Prostate gland (tissue), 1 donor: Measurements from ENCODE around the gene SIGLECL1.

Experiments used
- POLR2A ChIP-seq: fragments of 450-650 bp; IDR thresholded peaks from one replicate; pipeline ENCODE4 v1.6.1; 2016; ENCODE audit warnings: antibody characterized with exemption, mild to moderate bottlenecking
- POLR2AphosphoS5 ChIP-seq: sonication (generic); formaldehyde crosslinking; IDR thresholded peaks from one replicate; pipeline ENCODE4 v1.6.1; 2017; ENCODE audit warnings: antibody characterized with exemption

DNA sequence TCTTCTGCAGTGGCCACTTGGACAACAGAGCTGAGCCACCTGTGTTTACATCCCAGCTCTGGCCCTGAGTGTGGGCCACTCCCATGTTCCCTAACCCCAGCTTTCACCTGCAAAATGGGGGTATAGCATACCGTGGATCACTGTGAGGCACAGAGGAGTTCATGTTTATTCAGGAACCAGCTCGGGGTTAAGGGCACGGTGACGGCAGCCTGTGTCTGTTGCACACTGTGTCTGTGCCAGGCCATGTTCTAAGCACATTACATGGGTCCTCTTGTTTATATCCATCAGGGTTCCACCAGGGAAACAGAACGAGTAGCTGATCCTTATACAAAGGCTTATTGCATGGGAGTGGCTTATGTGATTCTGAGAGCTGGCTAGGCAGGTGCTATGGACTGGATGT is 46.5 kb downstream of the SIGLECL1 start:
- TF ChIP-seq POLR2AphosphoS5, result no peak
- TF ChIP-seq POLR2A, result no peak
